H1 (cell line): ENCODE data around the gene CAPS. TPM values are rescaled to one million over a fixed set of nuclear protein-coding genes. Genes with fewer than 3 reads are reported as not detected.

ENCODE experiments used
- CTCF ChIA-PET: fragments of 300-600 bp; sonication (Branson Sonifier 250); formaldehyde crosslinking; loops from one replicate; lab custom pipeline; 2021; ENCODE audit not compliant: partially characterized antibody; lab: Charles Lee
- POLR2A ChIA-PET: fragments of 300-600 bp; sonication (Branson Sonifier 250); formaldehyde crosslinking; loops from one replicate; lab custom pipeline; 2021; ENCODE audit warnings: inconsistent platforms; ENCODE audit not compliant: partially characterized antibody; lab: Charles Lee
- DNase-seq, 2 experiments: peaks; one replicate each; pipeline versions ENCODE4 v3.0.0 to v3.0.0-alpha.2; 2010 to 2022; ENCODE audit warnings: low spot score in 2 of 2, low read depth in 1 of 2, mixed read lengths in 1 of 2
- FAIRE-seq: peaks from 2 replicates; lab custom pipeline; 2011; peaks lifted over from hg19 to GRCh38; lab: Jason Lieb, UNC
- H2AFZ ChIP-seq: 2 replicates; pipeline ENCODE4 v1.8.1; 2012; ENCODE audit warnings: low read length, inconsistent platforms
- H2AK5ac ChIP-seq: 2 replicates; pipeline ENCODE4 v1.6.1; 2013; ENCODE audit warnings: low read depth, low read length
- H2BK120ac ChIP-seq: replicated peaks from 2 replicates; pipeline ENCODE3; 2013; ENCODE audit warnings: low read depth, low read length, inconsistent platforms
- H2BK12ac ChIP-seq: 2 replicates; pipeline ENCODE4 v1.6.1; 2013; ENCODE audit warnings: low read depth, low read length
- H2BK15ac ChIP-seq: 2 replicates; pipeline ENCODE4 v1.6.1; 2013; ENCODE audit warnings: low read length
- H2BK20ac ChIP-seq: 2 replicates; pipeline ENCODE4 v1.6.1; 2013; ENCODE audit warnings: low read length
- H2BK5ac ChIP-seq: 2 replicates; pipeline ENCODE4 v1.6.1; 2013; ENCODE audit warnings: low read depth, low read length
- H3K14ac ChIP-seq: 2 replicates; pipeline ENCODE4 v1.6.1; 2013; ENCODE audit warnings: inconsistent platforms; ENCODE audit not compliant: insufficient read length
- H3K18ac ChIP-seq: 2 replicates; pipeline ENCODE4 v1.6.1; 2013; ENCODE audit warnings: low read length; ENCODE audit errors: extremely low read depth
- H3K23ac ChIP-seq: 2 replicates; pipeline ENCODE4 v1.6.1; 2013; ENCODE audit warnings: inconsistent platforms; ENCODE audit not compliant: insufficient read length
- H3K23me2 ChIP-seq: 2 replicates; pipeline ENCODE4 v1.6.1; 2013; ENCODE audit warnings: low read depth, low read length
- H3K27ac ChIP-seq: 2 replicates; pipeline ENCODE4 v1.6.1; 2011; ENCODE audit warnings: low read depth, low read length, inconsistent platforms
- H3K27me3 ChIP-seq, 4 experiments: replicated peaks in 1 of 4; 1 replicate in 1 of 4; 2 replicates in 3 of 4; pipeline versions ENCODE4 v1.6.1 to v1.8.1; 2011 to 2013; ENCODE audit warnings: low read length in 3 of 4, mild to moderate bottlenecking in 3 of 4, inconsistent platforms in 2 of 4, mixed read lengths in 2 of 4, moderate library complexity in 1 of 4; ENCODE audit not compliant: control insufficient read depth in 3 of 4, insufficient read depth in 3 of 4; ENCODE audit errors: extremely low read depth in 1 of 4
- H3K36me3 ChIP-seq, 4 experiments: 2 replicates each; pipeline versions ENCODE4 v1.6.1 to v1.8.1; 2011 to 2013; ENCODE audit warnings: mild to moderate bottlenecking in 4 of 4, low read length in 3 of 4, moderate library complexity in 2 of 4, control low read depth in 1 of 4, inconsistent platforms in 1 of 4; ENCODE audit not compliant: insufficient read depth in 4 of 4, control insufficient read depth in 2 of 4
- H3K4ac ChIP-seq: replicated peaks from 2 replicates; pipeline ENCODE3; 2013; ENCODE audit warnings: low read length, low read depth, mixed read lengths, inconsistent platforms; ENCODE audit not compliant: insufficient read length
- H3K4me1 ChIP-seq, 4 experiments: replicated peaks in 1 of 4; 1 replicate in 1 of 4; 2 replicates in 3 of 4; pipeline versions ENCODE4 v1.6.1 to v1.8.1; 2011 to 2013; ENCODE audit warnings: low read length in 3 of 4, inconsistent platforms in 2 of 4, mixed read lengths in 1 of 4; ENCODE audit not compliant: insufficient read depth in 4 of 4, control insufficient read depth in 3 of 4
- H3K4me2 ChIP-seq, 2 experiments: 2 replicates each; pipeline versions ENCODE4 v1.6.1 to v1.8.1; 2011 to 2013; ENCODE audit warnings: low read depth in 2 of 2, low read length in 2 of 2, control low read depth in 1 of 2, inconsistent platforms in 1 of 2, mild to moderate bottlenecking in 1 of 2; ENCODE audit not compliant: insufficient read depth in 1 of 2
- H3K4me3 ChIP-seq, 4 experiments: fragments of 200-600, 300-600 bp in 1 of 4; sonication (generic), shearing (Covaris generic), sonication (Bioruptor Twin) in 1 of 4; 2 replicates each; pipeline versions ENCODE4 v1.5.1 to v1.8.1; 2011 to 2016; ENCODE audit warnings: low read length in 4 of 4, low read depth in 3 of 4, control low read depth in 2 of 4, inconsistent platforms in 2 of 4, mild to moderate bottlenecking in 2 of 4, mixed read lengths in 1 of 4, moderate library complexity in 1 of 4; ENCODE audit not compliant: insufficient read depth in 2 of 4; ENCODE audit errors: extremely low read depth in 1 of 4
- H3K56ac ChIP-seq: replicated peaks from 2 replicates; pipeline ENCODE3; 2013; ENCODE audit warnings: low read depth, mild to moderate bottlenecking, mixed read lengths, low read length, inconsistent platforms; ENCODE audit not compliant: insufficient read length
- H3K79me1 ChIP-seq: 2 replicates; pipeline ENCODE4 v1.6.1; 2013; ENCODE audit warnings: low read depth, low read length, control low read depth
- H3K79me2 ChIP-seq, 2 experiments: 2 replicates each; pipeline versions ENCODE4 v1.6.1 to v1.8.1; 2012 to 2013; ENCODE audit warnings: low read length in 2 of 2, mild to moderate bottlenecking in 2 of 2, inconsistent platforms in 1 of 2; ENCODE audit not compliant: insufficient read depth in 2 of 2, control insufficient read depth in 1 of 2
- H3K9ac ChIP-seq, 4 experiments: replicated peaks in 1 of 4; 1 replicate in 1 of 4; 2 replicates in 3 of 4; pipeline versions ENCODE4 v1.6.1 to v1.8.1; 2011 to 2013; ENCODE audit warnings: low read depth in 3 of 4, low read length in 3 of 4, control low read depth in 2 of 4, mild to moderate bottlenecking in 2 of 4, moderate library complexity in 2 of 4, inconsistent platforms in 1 of 4; ENCODE audit errors: extremely low read depth in 1 of 4
- H3K9me3 ChIP-seq, 2 experiments: 2 replicates each; pipeline versions ENCODE4 v1.6.1 to v1.8.1; 2012 to 2013; ENCODE audit warnings: mild to moderate bottlenecking in 2 of 2, moderate library complexity in 2 of 2, control low read depth in 1 of 2, inconsistent platforms in 1 of 2, low read depth in 1 of 2, low read length in 1 of 2, mixed read lengths in 1 of 2; ENCODE audit not compliant: insufficient read depth in 2 of 2
- H4K20me1 ChIP-seq, 2 experiments: replicated peaks in 1 of 2; 2 replicates each; pipeline versions ENCODE3 to v1.8.1; 2011 to 2013; ENCODE audit warnings: inconsistent platforms in 2 of 2, low read length in 2 of 2, mild to moderate bottlenecking in 1 of 2; ENCODE audit not compliant: insufficient read depth in 2 of 2, control insufficient read depth in 1 of 2
- H4K5ac ChIP-seq: 2 replicates; pipeline ENCODE4 v1.6.1; 2013; ENCODE audit warnings: low read length, low read depth, mixed read lengths, inconsistent platforms; ENCODE audit not compliant: insufficient read length
- H4K8ac ChIP-seq: 2 replicates; pipeline ENCODE4 v1.8.0; 2013; ENCODE audit warnings: mild to moderate bottlenecking, moderate library complexity, low read length, inconsistent platforms; ENCODE audit not compliant: insufficient read depth; ENCODE audit errors: extremely low read depth
- H4K91ac ChIP-seq: replicated peaks from 2 replicates; pipeline ENCODE3; 2013; ENCODE audit warnings: low read length, mixed read lengths, inconsistent platforms; ENCODE audit not compliant: insufficient read length
- BCL11A ChIP-seq, 2 experiments: IDR thresholded peaks; one replicate each; pipeline ENCODE4 v1.6.1; 2011; ENCODE audit warnings: low read depth in 2 of 2, low read length in 2 of 2, mild to moderate bottlenecking in 2 of 2
- CHD1 ChIP-seq: IDR thresholded peaks from 2 replicates; pipeline ENCODE4 v1.6.1; 2012; ENCODE audit warnings: low read depth, low read length, improper control_type of control experiment
- SIN3A ChIP-seq, 2 experiments: IDR thresholded peaks in 1 of 2; conservative IDR thresholded peaks in 1 of 2; 2 replicates each; pipeline ENCODE4 v1.6.1; 2011 to 2012; ENCODE audit warnings: low read length in 2 of 2, improper control_type of control experiment in 1 of 2, low read depth in 1 of 2, mild to moderate bottlenecking in 1 of 2
- WGBS, 2 experiments: shearing (Covaris generic) in 1 of 2; methylation state at CpG; one replicate each; pipeline versions ENCODE4 v1.1.6 to v1.1.7; 2013 to 2015; ENCODE audit warnings: low lambda C conversion rate in 2 of 2, mixed read lengths in 2 of 2, inconsistent platforms in 1 of 2, low coverage in 1 of 2, missing lambda C conversion rate in 1 of 2; ENCODE audit not compliant: insufficient replicate concordance in 2 of 2, insufficient coverage in 1 of 2, insufficient read length in 1 of 2; ENCODE audit errors: extremely low coverage in 1 of 2, missing lambda C conversion rate in 1 of 2; 5-methylcytosine and 5-hydroxymethylcytosine counted together
- polyA plus RNA-seq, 7 experiments: library from polyadenylated mRNA; depleted of rRNA in 3 of 7; stranded (reverse) in 5 of 7; unstranded in 2 of 7; fragments of >200 nt in 5 of 7; fragments of 200-250 nt in 2 of 7; gene quantifications; 1 replicate in 5 of 7; 2 replicates in 1 of 7; 4 replicates in 1 of 7; pipeline versions ENCODE4 v1.2.1 to v1.2.3, GENCODE V29; 2011 to 2013; ENCODE audit warnings: missing spikeins in 2 of 7, mixed read lengths in 2 of 7
- total RNA-seq: library from RNA; stranded (reverse); fragmentation: NEBNext Ultra II Directional; extraction: Animal tissue kit (Norgen Biotek cat#: 25700); gene quantifications from 2 replicates; pipeline ENCODE4 v1.2.1, GENCODE V29; 2021

CAPS gene
- total and polyA plus RNA-seq, 2 of the 8 experiments (the other 6 are each of a cell fraction or from before 2014, with no cell fraction given), result 2.1 to 2.4 TPM

- Histone ChIP-seq H3K79me2 (peaks cover 0 to 2% of the 10 kb centered on the region in 2 experiments; a peak in 1 of 4 replicates), H3K4ac (no peak overlapping the region), H3K27me3 (no peaks in the 10 kb centered on the region; a peak in 1 of 7 replicates), H3K9ac (no peak overlapping the region), H3K23me2 (no peaks in the 10 kb centered on the region), H3K23ac (no peak overlapping the region), H3K4me2 (no peak overlapping the region), H2BK120ac (no peak overlapping the region), H3K27ac (no peak overlapping the region), H3K79me1 (peaks cover 2% of the 10 kb centered on the region; the same call in 1 of the 2 replicates), H2BK20ac (no peak overlapping the region), H2AK5ac (no peak overlapping the region), H4K8ac (peak overlapping the region; percentile 11; the same call in 1 of the 2 replicates), H2BK5ac (no peak overlapping the region), H4K20me1 (peaks cover 9 to 33% of the 10 kb centered on the region in 2 experiments), H3K36me3 (peaks cover 21 to 47% (median 44%) of the 10 kb centered on the region in 4 experiments), H3K9me3 (no peaks in the 10 kb centered on the region), H3K14ac (no peak overlapping the region), H3K18ac (no peak overlapping the region), H4K5ac (no peak overlapping the region), H4K91ac (no peak overlapping the region), H2AFZ (no peak overlapping the region), H2BK15ac (no peak overlapping the region), H2BK12ac (no peak overlapping the region), H3K56ac (no peak overlapping the region), H3K4me1 (no peaks in the 10 kb centered on the region), H3K4me3 (no peak overlapping the region)
- WGBS, 2 experiments, result 87% methylated on average over 13 of the region's 13 CpGs; no CpG with 5 or more reads in 1 of the 2 experiments
- DNase-seq, result no peak
- POLR2A ChIA-PET, result interaction anchor here (1.0 to 1.4 kb wide), 3 partner anchors 11 to 26 kb away, joined by 3 to 5 read pairs (median 3); partner anchors contain the start of gene NDUFA11
- TF ChIP-seq BCL11A (IDR thresholded peaks at IDR 0.05; ENCODE audit: low read depth in 2 of 2, low read length in 2 of 2) (no peak), CHD1 (no peak), SIN3A (conservative IDR thresholded peaks at IDR 0.05 in 1 of 2, IDR thresholded peaks at IDR 0.05 in 1 of 2; ENCODE audit: low read depth in 1 of 2, low read length in 2 of 2) (no peak)
- no peak for FAIRE-seq
- CTCF ChIA-PET, result interaction anchor here (0.7 to 2.1 kb wide), 6 partner anchors 13 to 125 kb away, joined by 3 to 8 read pairs (median 6); no protein-coding TSS in a partner anchor
These were observed 15.1 kb downstream of the CAPS start for GRCh38 chr19:5929179-5929578.
